Gastrocnemius medialis (tissue), 4 donors: Measurements from ENCODE around the gene MASP1.

ENCODE experiments used
- POLR2A ChIP-seq, 2 donors: fragments of 450-650 bp; IDR thresholded peaks; one replicate each; pipeline ENCODE4 v1.6.1; 2017; ENCODE audit warnings: antibody characterized with exemption in 2 of 2, mild to moderate bottlenecking in 2 of 2, moderate library complexity in 2 of 2
- TF ChIP-seq, protein P1 (sequence below), 5 experiments: fragments of 450-650 bp in 3 of 5; fragments of 200-600 bp in 2 of 5; sonication (generic) in 2 of 5; IDR thresholded peaks in 4 of 5; conservative IDR thresholded peaks in 1 of 5; 1 replicate in 4 of 5; 2 replicates in 1 of 5; pipeline ENCODE4 v1.5.1; 2016 to 2019; ENCODE audit warnings: antibody characterized with exemption in 5 of 5, mild to moderate bottlenecking in 3 of 5, moderate library complexity in 3 of 5

DNA sequence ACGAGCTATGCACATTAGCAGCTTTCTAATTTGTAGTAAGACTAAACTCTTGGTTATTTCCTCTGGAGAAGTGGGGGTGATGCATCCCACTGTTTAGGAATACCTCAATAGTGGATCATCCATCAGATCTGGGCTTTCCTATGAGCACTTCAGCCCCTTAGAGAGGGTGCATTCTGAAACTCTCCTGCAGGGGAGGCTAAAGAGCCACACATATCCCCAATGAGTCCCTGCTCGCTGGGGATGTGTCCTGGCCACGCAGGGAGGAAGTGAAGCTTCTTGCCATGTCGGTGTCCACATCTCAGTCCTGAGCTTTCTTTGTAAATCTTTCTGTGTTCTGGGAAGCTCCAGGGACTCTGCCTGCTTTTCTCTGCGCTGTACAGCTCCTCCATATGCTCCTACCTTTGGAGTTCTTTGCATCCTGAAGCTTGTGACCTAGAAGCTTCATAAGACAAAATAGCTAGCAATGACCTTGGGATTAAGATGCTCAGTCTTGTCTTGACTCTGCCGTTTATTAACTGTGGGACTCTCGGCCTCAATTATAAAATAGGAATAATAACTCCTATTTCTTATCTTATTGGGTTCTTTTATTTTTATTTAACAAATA, 28.3 kb upstream of the MASP1 start:
- TF ChIP-seq, protein P1, sequence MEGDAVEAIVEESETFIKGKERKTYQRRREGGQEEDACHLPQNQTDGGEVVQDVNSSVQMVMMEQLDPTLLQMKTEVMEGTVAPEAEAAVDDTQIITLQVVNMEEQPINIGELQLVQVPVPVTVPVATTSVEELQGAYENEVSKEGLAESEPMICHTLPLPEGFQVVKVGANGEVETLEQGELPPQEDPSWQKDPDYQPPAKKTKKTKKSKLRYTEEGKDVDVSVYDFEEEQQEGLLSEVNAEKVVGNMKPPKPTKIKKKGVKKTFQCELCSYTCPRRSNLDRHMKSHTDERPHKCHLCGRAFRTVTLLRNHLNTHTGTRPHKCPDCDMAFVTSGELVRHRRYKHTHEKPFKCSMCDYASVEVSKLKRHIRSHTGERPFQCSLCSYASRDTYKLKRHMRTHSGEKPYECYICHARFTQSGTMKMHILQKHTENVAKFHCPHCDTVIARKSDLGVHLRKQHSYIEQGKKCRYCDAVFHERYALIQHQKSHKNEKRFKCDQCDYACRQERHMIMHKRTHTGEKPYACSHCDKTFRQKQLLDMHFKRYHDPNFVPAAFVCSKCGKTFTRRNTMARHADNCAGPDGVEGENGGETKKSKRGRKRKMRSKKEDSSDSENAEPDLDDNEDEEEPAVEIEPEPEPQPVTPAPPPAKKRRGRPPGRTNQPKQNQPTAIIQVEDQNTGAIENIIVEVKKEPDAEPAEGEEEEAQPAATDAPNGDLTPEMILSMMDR (IDR thresholded peaks at IDR 0.05 in 4 of 5, conservative IDR thresholded peaks at IDR 0.05 in 1 of 5): peak; percentile 37 to 76 (median 62)
- TF ChIP-seq POLR2A (IDR thresholded peaks at IDR 0.05): no peak
